Ishikawa (cell line): Measurements from ENCODE around the gene MVB12A.

Experiments used
- CEBPB ChIP-seq: IDR thresholded peaks from 2 replicates; pipeline ENCODE4 v1.6.1; 2012
- CREB1 ChIP-seq: IDR thresholded peaks from 2 replicates; pipeline ENCODE4 v1.6.1; 2012; ENCODE audit warnings: low read depth
- EP300 ChIP-seq: IDR thresholded peaks from 2 replicates; pipeline ENCODE4 v1.6.1; 2012; ENCODE audit warnings: borderline replicate concordance
- FOXM1 ChIP-seq: IDR thresholded peaks from 2 replicates; pipeline ENCODE4 v1.6.1; 2012; ENCODE audit warnings: low read depth, borderline replicate concordance
- RAD21 ChIP-seq: IDR thresholded peaks from 2 replicates; pipeline ENCODE4 v1.6.1; 2012; ENCODE audit warnings: low read depth
- TAF1 ChIP-seq: IDR thresholded peaks from 2 replicates; pipeline ENCODE4 v1.6.1; 2012; ENCODE audit warnings: low read depth, mild to moderate bottlenecking
- TCF12 ChIP-seq: IDR thresholded peaks from 2 replicates; pipeline ENCODE4 v1.6.1; 2012; ENCODE audit warnings: low read depth
- USF1 ChIP-seq: IDR thresholded peaks from 2 replicates; pipeline ENCODE4 v1.6.1; 2012
- YY1 ChIP-seq: IDR thresholded peaks from 2 replicates; pipeline ENCODE4 v1.6.1; 2012; ENCODE audit warnings: low read depth
- ZBTB7A ChIP-seq: IDR thresholded peaks from 2 replicates; pipeline ENCODE4 v1.6.1; 2012; ENCODE audit warnings: low read depth
- TF ChIP-seq, protein P1 (sequence below): IDR thresholded peaks from 2 replicates; pipeline ENCODE4 v1.6.1; 2012; ENCODE audit warnings: low read depth, mild to moderate bottlenecking
- TF ChIP-seq, protein P2 (sequence below): IDR thresholded peaks from 2 replicates; pipeline ENCODE4 v1.6.1; 2012

GRCh38 chr19:17419621-17420474 is at the start of gene MVB12A:
- TF ChIP-seq TCF12, result no peak; the same call in 1 of the 2 replicates
- TF ChIP-seq, protein P1, sequence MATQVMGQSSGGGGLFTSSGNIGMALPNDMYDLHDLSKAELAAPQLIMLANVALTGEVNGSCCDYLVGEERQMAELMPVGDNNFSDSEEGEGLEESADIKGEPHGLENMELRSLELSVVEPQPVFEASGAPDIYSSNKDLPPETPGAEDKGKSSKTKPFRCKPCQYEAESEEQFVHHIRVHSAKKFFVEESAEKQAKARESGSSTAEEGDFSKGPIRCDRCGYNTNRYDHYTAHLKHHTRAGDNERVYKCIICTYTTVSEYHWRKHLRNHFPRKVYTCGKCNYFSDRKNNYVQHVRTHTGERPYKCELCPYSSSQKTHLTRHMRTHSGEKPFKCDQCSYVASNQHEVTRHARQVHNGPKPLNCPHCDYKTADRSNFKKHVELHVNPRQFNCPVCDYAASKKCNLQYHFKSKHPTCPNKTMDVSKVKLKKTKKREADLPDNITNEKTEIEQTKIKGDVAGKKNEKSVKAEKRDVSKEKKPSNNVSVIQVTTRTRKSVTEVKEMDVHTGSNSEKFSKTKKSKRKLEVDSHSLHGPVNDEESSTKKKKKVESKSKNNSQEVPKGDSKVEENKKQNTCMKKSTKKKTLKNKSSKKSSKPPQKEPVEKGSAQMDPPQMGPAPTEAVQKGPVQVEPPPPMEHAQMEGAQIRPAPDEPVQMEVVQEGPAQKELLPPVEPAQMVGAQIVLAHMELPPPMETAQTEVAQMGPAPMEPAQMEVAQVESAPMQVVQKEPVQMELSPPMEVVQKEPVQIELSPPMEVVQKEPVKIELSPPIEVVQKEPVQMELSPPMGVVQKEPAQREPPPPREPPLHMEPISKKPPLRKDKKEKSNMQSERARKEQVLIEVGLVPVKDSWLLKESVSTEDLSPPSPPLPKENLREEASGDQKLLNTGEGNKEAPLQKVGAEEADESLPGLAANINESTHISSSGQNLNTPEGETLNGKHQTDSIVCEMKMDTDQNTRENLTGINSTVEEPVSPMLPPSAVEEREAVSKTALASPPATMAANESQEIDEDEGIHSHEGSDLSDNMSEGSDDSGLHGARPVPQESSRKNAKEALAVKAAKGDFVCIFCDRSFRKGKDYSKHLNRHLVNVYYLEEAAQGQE, result no peak
- peak; percentile 55 for TF ChIP-seq USF1
- TF ChIP-seq, protein P2, sequence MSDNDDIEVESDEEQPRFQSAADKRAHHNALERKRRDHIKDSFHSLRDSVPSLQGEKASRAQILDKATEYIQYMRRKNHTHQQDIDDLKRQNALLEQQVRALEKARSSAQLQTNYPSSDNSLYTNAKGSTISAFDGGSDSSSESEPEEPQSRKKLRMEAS, result peak; percentile 92
- peak; percentile 65 for TF ChIP-seq CREB1
- peak; percentile 41 for TF ChIP-seq TAF1
- no peak for TF ChIP-seq RAD21
- no peak for TF ChIP-seq ZBTB7A
- TF ChIP-seq EP300, result no peak
- no peak for TF ChIP-seq FOXM1
- TF ChIP-seq YY1, result peak; percentile 90
- TF ChIP-seq CEBPB, result no peak
